Measurements from ENCODE around the gene ATF6B. TPM values are rescaled to one million over a fixed set of nuclear protein-coding genes. Genes with fewer than 3 reads are reported as not detected.

The ATF6B gene
- total RNA-seq, 1 experiment from 2014 or later, result 45.3 TPM

GRCh38 chr6:32097364-32097763, 30.7 kb downstream of the ATF6B start:
- no peak overlapping the region for H3K27ac ChIP-seq (ENCODE audit: insufficient read length, low read depth, low read length)
- no peaks in the 10 kb centered on the region for H4K20me1 ChIP-seq (ENCODE audit: control insufficient read depth, insufficient read depth, insufficient read length)
- Mint-ChIP-seq H3K4me3 (no peak overlapping the region), H3K9me3 (no peaks in the 10 kb centered on the region; a peak in 1 of 5 replicates), H3K4me1 (no peaks in the 10 kb centered on the region; a peak in 1 of 4 replicates), H3K36me3 (ENCODE audit: insufficient read depth in 1 of 3, low read depth in 3 of 3) (no peaks in the 10 kb centered on the region), H3K27ac (no peak overlapping the region), H3K27me3 (ENCODE audit: low read depth) (peaks cover 6% of the 10 kb centered on the region; the same call in 1 of the 2 replicates)
- no peak overlapping the region for H2AK5ac ChIP-seq (ENCODE audit: insufficient read length, low read length)
- H3K9me3 ChIP-seq (ENCODE audit: control insufficient read depth, low read depth, low read length), result no peaks in the 10 kb centered on the region
- H2AFZ ChIP-seq (ENCODE audit: low read length), result no peak overlapping the region
- no peak overlapping the region for H4K5ac ChIP-seq (ENCODE audit: insufficient read length, low read depth, low read length)
- no CpG with 5 or more reads among the region's 3 CpGs for WGBS (ENCODE audit: extremely low coverage, insufficient read length, low lambda C conversion rate)
- H3K79me2 ChIP-seq (ENCODE audit: insufficient read depth, low read length), result no peaks in the 10 kb centered on the region
- no peaks in the 10 kb centered on the region for H3K4me1 ChIP-seq (ENCODE audit: insufficient read depth, low read length)
- H3K79me1 ChIP-seq (ENCODE audit: insufficient read depth, low read depth, low read length, poor library complexity, severe bottlenecking), result no peaks in the 10 kb centered on the region
- no peak overlapping the region for H2BK12ac ChIP-seq (ENCODE audit: insufficient read length, low read depth, low read length)
- no peak overlapping the region for H4K91ac ChIP-seq (ENCODE audit: insufficient read length, low read depth, low read length)
- H2BK15ac ChIP-seq (ENCODE audit: low read depth, low read length), result no peak overlapping the region
- no peak overlapping the region for H3K4me2 ChIP-seq (ENCODE audit: insufficient read depth, insufficient read length, low read length)
- H3K23ac ChIP-seq (ENCODE audit: insufficient read length, low read depth, low read length), result no peak overlapping the region
- no peak overlapping the region for H3K18ac ChIP-seq (ENCODE audit: insufficient read length, low read depth, low read length)
- TF ChIP-seq, protein P1, sequence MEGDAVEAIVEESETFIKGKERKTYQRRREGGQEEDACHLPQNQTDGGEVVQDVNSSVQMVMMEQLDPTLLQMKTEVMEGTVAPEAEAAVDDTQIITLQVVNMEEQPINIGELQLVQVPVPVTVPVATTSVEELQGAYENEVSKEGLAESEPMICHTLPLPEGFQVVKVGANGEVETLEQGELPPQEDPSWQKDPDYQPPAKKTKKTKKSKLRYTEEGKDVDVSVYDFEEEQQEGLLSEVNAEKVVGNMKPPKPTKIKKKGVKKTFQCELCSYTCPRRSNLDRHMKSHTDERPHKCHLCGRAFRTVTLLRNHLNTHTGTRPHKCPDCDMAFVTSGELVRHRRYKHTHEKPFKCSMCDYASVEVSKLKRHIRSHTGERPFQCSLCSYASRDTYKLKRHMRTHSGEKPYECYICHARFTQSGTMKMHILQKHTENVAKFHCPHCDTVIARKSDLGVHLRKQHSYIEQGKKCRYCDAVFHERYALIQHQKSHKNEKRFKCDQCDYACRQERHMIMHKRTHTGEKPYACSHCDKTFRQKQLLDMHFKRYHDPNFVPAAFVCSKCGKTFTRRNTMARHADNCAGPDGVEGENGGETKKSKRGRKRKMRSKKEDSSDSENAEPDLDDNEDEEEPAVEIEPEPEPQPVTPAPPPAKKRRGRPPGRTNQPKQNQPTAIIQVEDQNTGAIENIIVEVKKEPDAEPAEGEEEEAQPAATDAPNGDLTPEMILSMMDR (conservative IDR thresholded peaks at IDR 0.05), result no peak
- H3K56ac ChIP-seq (ENCODE audit: insufficient read length, low read depth, low read length), result no peak overlapping the region
- no peak overlapping the region for H3K9ac ChIP-seq (ENCODE audit: extremely low read depth, insufficient read length, low read length)
- no peak overlapping the region for H3K14ac ChIP-seq (ENCODE audit: insufficient read depth, low read length)
- H2BK120ac ChIP-seq (ENCODE audit: low read depth, low read length, poor library complexity, severe bottlenecking), result no peak overlapping the region
- no peaks in the 10 kb centered on the region for H3K27me3 ChIP-seq (ENCODE audit: insufficient read depth, low read length)
- no peaks in the 10 kb centered on the region for H3K23me2 ChIP-seq (ENCODE audit: insufficient read length, low read depth, low read length, poor library complexity, severe bottlenecking)
- no peak for DNase-seq
- no peak overlapping the region for H3T11ph ChIP-seq (ENCODE audit: low read length)
- no peak overlapping the region for H2BK20ac ChIP-seq (ENCODE audit: low read depth, low read length, poor library complexity, severe bottlenecking)
- H4K8ac ChIP-seq (replicated peaks; ENCODE audit: insufficient read length, low read depth, low read length), result no peak overlapping the region
- no peak overlapping the region for H2BK5ac ChIP-seq (ENCODE audit: insufficient read length, low read length)
- no peak overlapping the region for H3K4ac ChIP-seq (ENCODE audit: low read depth, low read length)

All from H9 (cell line).